NCI-H1092 (cell line): Measurements from ENCODE around the gene CRYZL1.
"Not testable (repeated sequence)": the region's sequence is repeated elsewhere in the genome, so short reads cannot be mapped to it uniquely, and the experiment has no call there.

Experiments
- DNase-seq: peaks from one replicate; lab custom pipeline; 2025; lab: John Stamatoyannopoulos, UW

The CRYZL1 gene

DNA sequence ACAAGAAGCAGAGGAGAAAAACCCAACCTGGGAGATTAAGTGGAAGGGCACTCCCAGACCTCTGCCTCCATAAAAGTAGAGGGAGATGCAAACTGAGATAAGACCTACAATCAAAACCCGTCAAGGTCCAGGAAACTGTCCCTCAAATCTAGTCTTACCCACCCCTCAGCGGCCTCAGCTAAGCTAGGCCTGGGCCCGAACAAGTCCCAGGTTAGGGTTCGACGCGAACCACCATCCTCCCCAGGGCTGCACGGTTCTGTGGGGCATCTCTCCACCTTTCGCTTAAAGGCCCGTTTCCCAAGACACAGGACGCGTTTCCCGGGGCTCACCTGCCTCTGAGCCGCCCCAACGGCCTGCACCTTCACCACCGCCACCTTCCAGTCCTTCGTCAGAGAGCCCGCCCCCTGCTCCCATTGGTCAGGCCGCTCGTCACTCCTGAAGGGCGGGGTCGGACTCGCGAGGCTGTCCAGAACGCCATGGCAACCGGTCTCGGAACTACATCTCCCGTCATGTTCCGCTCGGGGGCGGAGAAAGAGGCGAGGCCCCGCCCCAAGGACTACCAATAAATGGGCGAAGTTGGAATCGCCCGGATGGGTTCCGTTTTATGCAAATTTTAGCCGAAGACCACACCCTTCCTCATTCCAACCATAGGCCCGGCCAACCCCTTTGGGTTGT lies at the start of gene CRYZL1:
Gene CRYZL1 (minus strand): TSS at position 390 of the 675 bp plus-strand sequence. CDS start 10,190 bp downstream, outside the sequence.
- peak; percentile 100 for DNase-seq

DNA sequence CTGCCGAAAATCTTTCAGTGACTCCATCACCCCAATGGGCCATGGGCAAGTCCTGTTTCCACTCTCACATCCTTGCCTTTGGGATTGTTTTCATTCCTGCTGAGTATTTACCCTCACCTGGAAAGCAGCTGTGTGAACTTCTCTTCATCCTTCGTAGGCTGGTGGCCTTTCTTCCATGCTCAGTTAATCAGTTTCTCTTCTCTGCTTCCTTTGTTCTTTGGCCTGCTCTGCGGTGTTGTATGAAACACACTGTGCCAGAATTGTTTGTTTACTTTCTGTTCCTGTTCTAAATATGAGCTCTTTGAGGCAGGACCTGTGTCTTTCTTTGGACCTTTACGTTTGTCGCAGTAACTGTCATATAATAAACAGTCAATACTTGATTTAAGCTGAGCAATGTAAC lies 49.3 kb upstream of the CRYZL1 start:
- DNase-seq: no peak

DNA sequence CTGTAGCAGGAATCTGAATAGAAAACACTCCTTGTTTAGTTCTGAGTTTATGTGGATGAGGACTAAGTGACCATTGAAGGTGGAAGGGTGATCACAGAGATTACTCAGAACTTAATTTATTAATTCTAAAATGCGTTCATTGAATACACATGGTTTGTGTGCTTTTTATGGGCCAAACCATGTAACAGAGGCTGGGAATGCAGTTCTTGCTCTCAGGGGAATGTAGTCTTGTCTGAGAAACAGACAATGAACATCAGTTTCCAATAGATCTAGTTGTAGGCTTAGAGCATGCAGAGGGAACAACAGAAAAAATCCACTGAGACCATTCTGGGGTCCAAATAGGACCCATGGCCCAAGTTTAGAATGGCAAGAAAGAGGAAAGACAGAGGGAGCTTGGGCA lies 46.8 kb upstream of the CRYZL1 start:
- DNase-seq: no peak

DNA sequence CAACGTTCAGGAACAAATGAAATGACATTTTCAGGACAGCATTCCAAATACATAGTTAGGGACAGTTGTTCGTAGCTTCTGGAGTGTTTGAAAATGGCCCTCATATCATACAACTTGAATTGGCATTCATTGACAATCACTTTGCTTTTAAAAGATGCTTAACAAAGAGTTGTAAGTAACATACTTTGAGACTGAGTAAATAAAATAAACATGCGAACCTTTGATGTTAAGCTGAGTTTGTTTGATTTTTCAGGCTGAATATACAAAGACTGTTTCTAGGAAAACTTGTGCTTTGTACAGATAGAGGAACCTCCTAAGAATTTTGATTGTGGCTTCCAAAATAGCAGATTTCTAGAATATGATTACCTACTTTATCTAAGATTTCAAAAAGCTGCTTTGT lies 46.1 kb upstream of the CRYZL1 start:
- DNase-seq: no peak

DNA sequence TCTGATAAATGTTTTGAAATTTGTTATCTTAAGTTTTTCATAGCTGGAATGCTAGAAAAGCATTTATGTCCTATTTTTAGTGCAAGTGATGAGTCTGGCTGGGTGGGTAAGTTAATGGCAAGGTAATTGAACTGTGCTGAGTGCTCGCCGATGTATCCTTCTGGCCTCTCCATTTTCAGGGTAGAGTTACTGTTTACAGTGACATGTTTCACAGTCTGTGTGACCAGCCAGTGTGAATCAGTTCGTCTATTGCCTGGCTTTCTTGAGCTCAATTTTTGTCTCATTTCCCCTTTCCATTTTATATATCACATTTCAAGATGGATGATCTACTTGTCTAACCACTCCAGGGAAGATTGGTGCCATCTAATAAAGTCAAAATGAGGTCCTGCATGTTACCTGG lies 44.8 kb upstream of the CRYZL1 start:
- no peak for DNase-seq

DNA sequence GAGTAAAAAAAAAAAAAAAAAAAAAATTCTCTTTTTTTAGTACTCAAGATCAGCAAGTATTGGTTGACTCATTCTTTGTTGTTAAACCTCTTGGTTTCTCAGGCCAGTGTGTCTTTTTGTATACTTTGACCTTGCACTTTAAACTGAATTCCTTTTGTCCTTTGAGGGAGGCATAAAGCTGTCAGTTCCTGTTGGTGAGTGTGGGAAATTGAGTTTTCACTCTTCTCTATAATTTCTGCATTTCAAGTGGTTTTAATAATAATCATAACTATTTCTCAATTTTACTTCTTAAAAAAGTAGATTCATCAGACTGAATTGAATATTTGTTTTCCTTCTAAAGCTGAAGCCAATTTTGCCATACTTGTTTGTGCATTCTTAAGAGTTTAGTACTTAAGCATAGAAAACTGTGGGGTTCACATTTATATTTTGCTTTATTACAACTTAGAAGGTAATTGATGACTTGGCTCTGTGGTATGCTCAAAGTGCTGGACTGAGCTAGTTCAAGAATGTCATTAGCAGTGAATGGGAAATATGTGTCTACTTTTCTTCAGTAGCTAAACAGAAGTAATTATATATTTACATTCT lies 44.2 kb upstream of the CRYZL1 start:
- no peak for DNase-seq

DNA sequence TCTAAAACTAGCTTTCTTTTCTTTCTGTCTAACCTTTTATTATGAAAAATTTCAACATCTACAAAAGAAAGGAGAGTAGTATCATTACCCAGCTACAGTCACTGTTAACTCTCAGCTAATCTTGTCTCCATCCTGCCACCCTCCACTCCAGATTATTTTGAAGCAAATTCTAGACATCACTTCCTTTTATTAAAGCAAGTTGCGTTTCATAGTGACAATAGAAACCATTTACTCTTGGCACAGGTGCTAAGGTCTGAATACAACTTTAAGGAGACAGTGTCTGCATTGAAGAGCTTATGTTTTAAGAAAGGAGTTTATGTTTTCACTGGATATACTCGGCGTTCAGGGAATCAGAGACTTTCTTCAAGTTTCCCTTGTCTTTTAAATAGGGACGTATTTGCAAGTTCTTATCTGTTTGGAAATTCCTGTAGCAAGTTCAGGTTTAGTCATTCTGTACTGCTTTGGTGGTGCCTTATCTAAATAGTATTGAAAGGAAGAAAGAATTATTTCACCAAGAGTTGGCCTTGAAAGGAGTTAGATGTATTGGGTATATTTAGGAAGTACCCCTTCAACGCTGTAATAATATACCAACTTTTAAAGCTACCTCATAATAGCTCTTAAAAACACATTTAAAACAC lies 43.5 kb upstream of the CRYZL1 start:
- no peak for DNase-seq

DNA sequence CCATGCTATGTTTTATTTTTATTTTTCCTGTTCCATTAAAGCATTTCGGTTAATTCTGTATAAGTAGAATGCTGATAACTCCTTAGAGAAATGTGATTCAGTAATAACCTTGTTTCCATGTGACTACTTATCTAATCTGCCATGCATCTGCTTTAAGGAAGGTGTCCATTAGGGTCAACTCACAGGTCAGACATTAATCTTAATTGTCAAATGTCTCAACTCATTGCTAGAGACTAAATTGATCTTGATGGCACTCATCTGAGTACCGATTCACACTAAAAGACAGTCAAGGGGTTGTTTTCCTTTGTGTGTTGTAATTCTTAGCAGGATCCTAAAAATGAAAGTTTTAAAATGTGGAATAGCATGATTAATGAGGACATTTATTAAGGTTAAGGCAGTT lies 42.5 kb upstream of the CRYZL1 start:
- no peak for DNase-seq

DNA sequence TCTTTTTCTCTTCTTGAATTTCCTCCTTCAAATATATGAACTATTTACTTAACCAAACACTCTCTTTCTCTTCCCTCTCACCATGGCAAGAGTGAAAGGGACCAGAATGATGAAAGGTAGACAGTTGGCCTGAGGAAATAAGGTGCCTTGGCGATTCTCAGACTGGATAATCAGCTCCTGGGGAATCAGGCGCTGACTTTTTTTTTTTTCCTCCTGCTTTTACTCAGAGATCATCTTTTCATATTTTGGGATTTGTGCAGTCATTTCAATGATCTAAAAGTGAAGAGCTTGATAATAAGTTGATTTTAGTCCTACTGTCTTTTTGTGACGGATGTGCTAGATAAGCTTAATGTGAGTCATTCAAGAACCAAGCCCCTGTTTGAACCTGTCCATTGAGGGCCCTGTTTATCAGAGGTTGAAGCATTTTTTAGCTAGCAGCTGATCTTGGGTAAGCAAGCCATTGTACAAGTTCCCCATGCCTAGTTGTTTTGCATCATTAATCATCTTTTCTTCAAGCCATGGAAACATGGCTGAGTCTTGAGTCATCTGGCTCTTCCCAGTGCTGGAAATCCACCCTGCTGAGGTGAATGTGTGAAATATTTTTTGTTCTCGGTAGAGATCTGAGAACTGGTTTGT lies 41.6 kb upstream of the CRYZL1 start:
- DNase-seq: no peak

DNA sequence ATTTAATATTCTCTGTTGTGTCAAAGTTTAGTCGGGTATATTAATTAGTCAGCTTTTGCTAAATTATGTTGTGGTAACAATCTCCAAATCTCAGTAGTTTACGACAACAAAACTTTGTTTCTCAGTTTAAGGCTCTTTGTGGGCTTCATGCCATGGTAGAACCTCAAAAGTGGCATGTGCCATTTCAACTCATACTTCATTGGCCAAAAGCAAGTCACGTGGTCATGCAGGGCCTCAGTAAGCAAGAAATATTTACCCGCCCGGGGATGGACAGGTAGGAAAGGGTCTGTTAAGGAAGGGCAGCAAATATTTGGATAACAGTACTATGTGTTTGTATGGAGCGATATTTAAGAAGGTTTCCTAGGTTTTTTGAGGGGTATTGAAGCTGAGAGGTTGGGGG lies 39.3 kb upstream of the CRYZL1 start:
- DNase-seq: no peak

DNA sequence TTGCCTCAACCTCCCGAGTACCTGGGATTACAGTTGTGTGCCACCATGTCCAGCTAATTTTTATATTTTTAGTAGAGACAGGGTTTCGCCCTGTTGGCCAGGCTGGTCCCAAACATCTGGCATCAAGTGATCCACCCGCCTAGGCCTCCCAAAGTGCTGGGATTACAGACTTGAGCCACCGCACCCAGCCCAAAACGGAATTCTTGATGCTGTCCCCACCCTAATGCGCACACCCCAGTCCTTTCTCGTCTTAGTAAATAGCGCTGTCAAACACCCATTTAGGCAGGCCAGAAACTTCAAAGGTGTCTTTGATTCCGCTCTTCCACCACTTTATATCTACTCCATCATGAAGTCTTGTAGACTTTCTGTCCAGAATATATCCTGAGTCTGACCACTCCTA lies 35.9 kb upstream of the CRYZL1 start:
- DNase-seq: no peak

DNA sequence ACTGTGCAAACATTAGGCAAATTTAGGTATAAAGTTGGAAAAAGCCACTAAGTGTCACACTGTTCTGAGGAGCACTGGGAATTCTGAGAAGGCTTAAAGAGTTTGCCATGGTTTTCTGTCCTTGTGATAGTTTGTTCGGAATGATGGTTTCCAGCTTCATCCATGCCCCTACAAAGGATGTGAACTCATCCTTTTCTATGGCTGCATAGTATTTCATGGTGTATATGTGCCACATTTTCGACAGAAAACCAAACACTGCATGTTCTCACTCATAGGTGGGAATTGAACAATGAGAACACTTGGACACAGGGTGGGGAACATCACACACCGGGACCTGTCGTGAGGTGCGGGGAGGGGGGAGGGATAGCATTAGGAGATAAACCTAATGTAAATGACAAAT lies 35.1 kb upstream of the CRYZL1 start:
- DNase-seq: not testable (repeated sequence)

DNA sequence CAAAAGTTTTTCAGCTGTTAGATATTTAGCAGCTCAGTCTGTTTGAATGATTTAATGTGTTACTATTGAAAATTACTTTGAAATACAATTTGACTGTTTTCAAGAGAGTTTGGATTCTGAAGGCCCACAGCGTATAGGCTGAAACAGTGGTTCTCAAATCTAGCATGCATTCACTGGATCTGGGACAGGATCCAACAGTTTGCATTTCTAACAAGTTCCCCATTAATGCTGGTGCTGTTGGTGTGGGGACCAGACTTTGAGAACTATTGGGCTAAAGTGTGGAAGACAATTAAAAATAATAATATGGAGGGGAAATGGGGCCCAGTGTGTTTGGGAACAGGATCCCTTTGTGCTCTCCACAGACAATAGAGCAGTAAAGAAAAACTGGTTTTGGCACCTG lies 32.7 kb upstream of the CRYZL1 start:
- no peak for DNase-seq

DNA sequence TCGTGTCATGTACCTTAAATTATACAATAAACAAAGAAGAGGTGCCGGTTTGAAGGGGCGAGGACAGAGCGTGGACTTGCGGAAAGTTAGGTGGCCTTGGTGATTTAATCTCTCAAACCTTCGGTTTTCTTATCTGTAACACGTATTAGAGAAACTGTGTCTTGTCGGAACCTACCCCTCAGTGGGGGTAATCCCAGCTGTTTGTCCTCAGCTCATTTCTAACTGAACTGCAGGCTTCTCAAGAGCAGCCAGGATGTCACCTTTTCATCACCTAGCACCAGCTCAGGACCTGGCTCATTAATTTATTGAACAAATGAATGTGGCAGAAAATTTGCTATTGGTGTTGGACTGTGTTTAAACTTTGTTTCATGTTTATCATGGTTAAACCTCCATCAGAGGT lies 31.9 kb upstream of the CRYZL1 start:
- no peak for DNase-seq

DNA sequence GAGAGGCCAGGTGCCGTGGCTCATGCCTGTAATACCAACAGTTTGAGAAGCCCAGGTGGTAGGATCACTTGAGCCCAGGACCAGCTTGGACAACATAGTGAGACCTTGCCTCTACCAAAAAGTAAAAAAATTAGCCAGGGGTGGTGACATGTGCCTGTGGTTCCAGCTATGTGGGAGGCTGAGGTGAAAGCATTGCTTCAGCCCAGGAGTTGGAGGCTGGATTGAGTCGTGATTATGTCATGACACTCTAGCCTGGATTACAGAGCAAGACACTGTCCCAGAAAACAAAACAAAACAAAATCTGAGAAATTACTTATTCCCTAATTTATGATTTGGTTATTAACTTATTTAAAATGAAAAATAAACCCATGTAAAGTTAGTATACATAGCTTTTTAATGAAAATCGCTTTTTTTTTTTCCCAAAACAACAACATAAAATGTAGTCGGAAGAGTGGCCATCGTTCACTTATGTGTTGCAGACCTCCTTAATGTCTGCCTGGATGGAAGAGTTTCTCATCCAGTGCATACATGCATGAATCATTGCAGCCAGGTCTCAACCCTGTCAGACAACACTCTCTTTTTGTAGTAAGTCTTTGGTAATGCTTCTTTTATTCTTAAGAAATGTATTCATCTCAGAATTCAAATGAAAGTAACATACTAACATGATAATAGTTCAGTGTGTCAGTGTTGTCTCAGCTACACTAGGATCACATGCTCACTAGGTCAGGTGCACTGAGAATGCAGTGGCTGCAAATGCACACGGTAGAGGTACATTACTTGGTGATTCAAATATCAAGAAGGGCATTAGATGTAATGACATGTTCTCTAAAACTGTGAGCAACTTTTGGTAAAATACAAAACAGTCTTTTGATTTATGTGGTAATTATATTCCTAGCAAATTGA lies 28.8 kb upstream of the CRYZL1 start:
- no peak for DNase-seq

DNA sequence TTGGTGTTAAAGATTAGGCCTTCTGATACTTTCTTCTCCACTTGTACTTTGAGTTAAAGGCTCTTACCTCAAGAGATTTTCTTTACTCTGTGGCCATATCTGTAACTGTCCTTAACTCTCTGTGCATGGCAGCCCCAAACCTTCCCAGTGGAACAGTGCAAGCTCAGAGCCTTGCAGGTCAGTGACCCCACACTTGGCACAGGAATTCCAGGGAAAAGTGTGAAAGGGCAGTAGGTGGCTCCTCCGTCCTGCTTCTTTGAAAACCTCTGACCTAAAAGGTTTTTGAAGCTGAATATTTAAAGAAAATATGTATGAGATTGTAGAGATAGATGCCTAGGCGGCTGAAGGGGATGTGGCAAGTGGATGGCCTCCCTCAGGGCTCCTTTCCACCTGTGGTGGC lies 27.1 kb upstream of the CRYZL1 start:
- DNase-seq: no peak

DNA sequence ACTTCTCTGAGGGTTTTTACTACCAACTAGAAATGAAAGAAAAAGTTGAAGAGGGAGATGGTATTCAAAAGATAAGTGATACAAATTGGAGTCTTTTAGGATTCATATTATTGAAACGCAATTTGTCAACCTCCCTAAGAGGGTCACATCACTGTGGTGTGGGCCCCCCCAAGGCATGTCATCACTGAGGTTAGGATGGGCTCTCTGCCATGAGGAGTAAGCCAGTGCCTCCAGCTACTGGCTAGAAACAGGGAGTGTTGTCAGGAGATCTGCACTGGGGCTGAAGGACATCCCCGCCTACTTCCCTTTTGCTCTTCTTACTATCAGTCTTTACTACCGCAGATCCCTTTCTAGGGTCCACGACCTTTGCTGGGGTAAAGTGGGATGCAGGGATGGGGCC lies 26.6 kb upstream of the CRYZL1 start:
- DNase-seq: no peak

DNA sequence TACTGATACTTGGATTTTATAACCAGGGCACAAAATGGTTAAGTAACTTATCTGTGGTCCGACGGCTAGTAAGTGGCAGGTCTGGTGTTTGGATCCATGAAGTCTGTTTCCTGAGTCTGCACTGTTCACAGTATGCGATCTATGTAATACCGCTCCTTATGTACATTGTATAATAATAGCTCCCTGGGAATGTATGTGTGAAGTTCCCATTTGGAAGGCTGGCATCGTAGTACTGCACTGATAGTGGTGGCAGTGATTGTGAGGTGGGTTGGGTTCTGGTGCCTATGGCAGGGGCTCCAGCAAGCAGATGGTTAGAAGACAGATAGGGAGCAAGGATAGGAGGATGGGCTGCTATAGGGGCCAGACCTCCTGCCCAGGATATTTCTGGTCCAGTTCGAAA lies 26.1 kb upstream of the CRYZL1 start:
- no peak for DNase-seq

DNA sequence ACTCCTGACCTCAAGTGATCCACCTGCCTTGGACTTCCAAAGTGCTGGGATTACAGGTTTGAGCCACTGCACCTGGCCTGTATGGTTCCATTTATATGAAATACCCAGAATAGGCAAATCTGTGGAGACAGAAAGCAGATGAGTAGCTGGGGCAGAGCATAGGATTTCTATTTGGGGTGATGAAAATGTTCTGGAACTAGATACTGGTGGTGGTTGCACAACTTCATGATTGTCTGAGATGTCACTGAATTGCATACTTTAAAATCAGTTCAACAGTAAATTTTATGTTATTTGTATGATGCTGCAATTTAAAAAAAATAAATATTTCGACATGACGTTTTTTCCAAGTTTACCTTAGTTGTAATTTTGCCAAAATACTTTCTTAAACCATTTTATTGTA lies 24.6 kb upstream of the CRYZL1 start:
- no peak for DNase-seq

DNA sequence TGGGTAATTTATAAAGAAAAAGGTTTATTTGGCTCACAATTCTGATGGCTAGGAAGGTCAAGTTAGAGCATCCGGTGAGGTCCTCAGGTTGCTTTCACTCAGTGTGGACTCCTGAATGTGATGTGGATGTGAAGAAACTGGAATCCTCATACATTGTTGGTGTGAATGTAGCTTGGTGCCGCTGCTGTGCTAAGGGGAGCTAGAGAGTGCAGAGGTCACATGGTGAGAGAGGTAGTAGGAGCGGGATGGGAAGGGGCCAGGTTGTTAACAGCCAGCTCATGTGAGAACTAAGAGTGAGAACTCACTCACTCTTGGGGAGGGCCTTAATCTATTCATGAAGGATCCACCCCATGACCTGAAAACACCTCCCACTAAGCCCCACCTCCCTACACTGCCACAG lies 22.6 kb upstream of the CRYZL1 start:
- DNase-seq: no peak

DNA sequence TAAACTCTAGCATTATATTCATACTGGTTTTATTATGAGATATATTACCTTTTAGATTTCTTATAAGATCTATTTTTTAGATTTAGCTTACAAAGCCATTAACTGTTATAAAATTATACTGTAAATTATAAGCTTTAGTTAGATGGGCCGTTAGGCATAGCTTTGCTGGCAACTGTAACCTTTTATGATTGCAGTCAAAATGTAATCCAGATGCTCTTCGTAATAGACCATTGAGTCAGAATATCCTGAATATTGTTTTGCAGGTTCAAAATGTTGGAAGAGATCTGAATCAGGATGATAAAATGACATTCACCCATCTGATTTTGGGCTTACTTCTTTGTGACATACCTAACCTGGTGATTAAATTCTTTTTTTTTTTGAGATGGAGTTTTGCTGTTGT lies 21.7 kb upstream of the CRYZL1 start:
- DNase-seq: no peak

DNA sequence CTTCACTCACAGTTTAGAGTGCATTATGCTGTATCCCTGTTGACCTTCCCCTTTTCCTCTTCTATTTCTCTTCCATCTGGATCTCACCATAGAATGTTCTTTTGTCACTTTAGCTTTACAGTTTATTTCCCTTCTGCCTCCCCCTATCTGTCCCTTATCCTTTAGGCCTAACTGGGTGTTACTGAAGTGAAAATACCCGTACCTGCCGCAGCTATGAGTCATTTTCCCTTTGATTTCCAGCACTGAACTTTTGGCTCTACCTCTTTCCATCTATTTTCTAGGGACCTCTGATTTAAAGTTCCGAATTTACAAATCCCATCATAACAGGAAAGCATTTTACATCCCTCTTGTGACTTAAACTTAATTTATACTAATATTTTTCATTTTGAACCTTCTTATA lies 20.5 kb upstream of the CRYZL1 start:
- no peak for DNase-seq
